Adrenal gland (tissue), 5 donors: ENCODE data around the gene ALG12.

Experiments used
- POLR2A ChIP-seq, 2 donors: fragments of 450-650 bp; IDR thresholded peaks; one replicate each; pipeline ENCODE4 v1.6.1; 2017; ENCODE audit warnings: antibody characterized with exemption in 2 of 2, mild to moderate bottlenecking in 2 of 2, moderate library complexity in 1 of 2
- TF ChIP-seq, protein P1 (sequence below), 6 experiments: fragments of 450-650 bp in 4 of 6; fragments of 200-600 bp in 2 of 6; sonication (generic) in 1 of 6; IDR thresholded peaks; 1 replicate in 5 of 6; 2 replicates in 1 of 6; pipeline versions ENCODE4 v1.5.1 to v1.8.0; 2016 to 2021; ENCODE audit warnings: antibody characterized with exemption in 6 of 6, mild to moderate bottlenecking in 2 of 6, moderate library complexity in 1 of 6
- donor health status: DM: no; HTN: no; CAD: no.

GRCh38 chr22:49873228-49873940, 44.9 kb downstream of the ALG12 start:
- TF ChIP-seq, protein P1, sequence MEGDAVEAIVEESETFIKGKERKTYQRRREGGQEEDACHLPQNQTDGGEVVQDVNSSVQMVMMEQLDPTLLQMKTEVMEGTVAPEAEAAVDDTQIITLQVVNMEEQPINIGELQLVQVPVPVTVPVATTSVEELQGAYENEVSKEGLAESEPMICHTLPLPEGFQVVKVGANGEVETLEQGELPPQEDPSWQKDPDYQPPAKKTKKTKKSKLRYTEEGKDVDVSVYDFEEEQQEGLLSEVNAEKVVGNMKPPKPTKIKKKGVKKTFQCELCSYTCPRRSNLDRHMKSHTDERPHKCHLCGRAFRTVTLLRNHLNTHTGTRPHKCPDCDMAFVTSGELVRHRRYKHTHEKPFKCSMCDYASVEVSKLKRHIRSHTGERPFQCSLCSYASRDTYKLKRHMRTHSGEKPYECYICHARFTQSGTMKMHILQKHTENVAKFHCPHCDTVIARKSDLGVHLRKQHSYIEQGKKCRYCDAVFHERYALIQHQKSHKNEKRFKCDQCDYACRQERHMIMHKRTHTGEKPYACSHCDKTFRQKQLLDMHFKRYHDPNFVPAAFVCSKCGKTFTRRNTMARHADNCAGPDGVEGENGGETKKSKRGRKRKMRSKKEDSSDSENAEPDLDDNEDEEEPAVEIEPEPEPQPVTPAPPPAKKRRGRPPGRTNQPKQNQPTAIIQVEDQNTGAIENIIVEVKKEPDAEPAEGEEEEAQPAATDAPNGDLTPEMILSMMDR (IDR thresholded peaks at IDR 0.05) = no peak
- no peak for TF ChIP-seq POLR2A (IDR thresholded peaks at IDR 0.05)
